K562 (cell line): ENCODE measurements around the gene CTCF. TPM values are rescaled to one million over a fixed set of nuclear protein-coding genes. Genes with fewer than 3 reads are reported as not detected.

Experiments
- BRD4 ChIP-seq: fragments of 200-600 bp; sonication (generic); IDR thresholded peaks from 2 replicates; pipeline ENCODE4 v1.6.1; 2017; ENCODE audit warnings: inconsistent platforms
- CC2D1A ChIP-seq: fragments of 450-650 bp; IDR thresholded peaks from 2 replicates; pipeline ENCODE4 v1.6.1; 2017; ENCODE audit warnings: mild to moderate bottlenecking
- CHD4 ChIP-seq: fragments of 200-600 bp; sonication (generic); IDR thresholded peaks from 3 replicates; pipeline ENCODE4 v1.6.1; 2012; ENCODE audit warnings: low read depth, mild to moderate bottlenecking, mixed read lengths, low read length, inconsistent platforms; ENCODE audit not compliant: insufficient read depth, insufficient replicate concordance, poor library complexity, severe bottlenecking
- ELK3 ChIP-seq: fragments of 450-650 bp; formaldehyde crosslinking; IDR thresholded peaks from 2 replicates; pipeline ENCODE4 v1.4.0; 2020; ENCODE audit warnings: mild to moderate bottlenecking
- EP400 ChIP-seq: fragments of 450-650 bp; IDR thresholded peaks from 2 replicates; pipeline ENCODE4 v1.6.1; 2017; ENCODE audit warnings: antibody characterized with exemption, mild to moderate bottlenecking, moderate library complexity
- FUS ChIP-seq: fragments of 200-400 bp; formaldehyde crosslinking; optimal IDR thresholded peaks from 2 replicates; pipeline ENCODE3; 2017; ENCODE audit warnings: low read depth, low read length
- MBD2 ChIP-seq: sonication (generic); IDR thresholded peaks from 2 replicates; pipeline ENCODE4 v1.6.1; 2016; ENCODE audit warnings: low read depth, borderline replicate concordance
- MTA2 ChIP-seq: fragments of 450-650 bp; IDR thresholded peaks from 2 replicates; pipeline ENCODE4 v1.6.1; 2016; ENCODE audit warnings: low read depth
- PRMT5 ChIP-seq: sonication (generic); formaldehyde crosslinking; IDR thresholded peaks from 2 replicates; pipeline ENCODE4 v1.5.0; 2020; ENCODE audit warnings: missing genetic modification reagents
- PURB ChIP-seq: sonication (generic); formaldehyde crosslinking; IDR thresholded peaks from 2 replicates; pipeline ENCODE4 v1.9.0; 2021; ENCODE audit warnings: low read depth, mild to moderate bottlenecking, missing genetic modification reagents
- RBM14 ChIP-seq: fragments of 200-400 bp; formaldehyde crosslinking; IDR thresholded peaks from 2 replicates; pipeline ENCODE4 v1.6.1; 2018; ENCODE audit warnings: low read depth, mild to moderate bottlenecking, low read length, moderate library complexity, borderline replicate concordance; ENCODE audit not compliant: insufficient read depth
- TCF15 ChIP-seq: fragments of 250-450 bp; sonication (Bioruptor Pico); IDR thresholded peaks from 2 replicates; pipeline ENCODE4 v1.8.0; 2022; ENCODE audit warnings: moderate library complexity, mild to moderate bottlenecking, inconsistent platforms
- ZNF398 ChIP-seq: fragments of 250-450 bp; sonication (Bioruptor Pico); IDR thresholded peaks from 2 replicates; pipeline ENCODE4 v1.8.0; 2021; ENCODE audit warnings: moderate library complexity, mild to moderate bottlenecking, inconsistent platforms
- ZNF407 ChIP-seq: fragments of 450-650 bp; IDR thresholded peaks from 2 replicates; pipeline ENCODE4 v1.6.1; 2016; ENCODE audit warnings: low read depth
- ZNF445 ChIP-seq: fragments of 250-450 bp; sonication (Bioruptor Pico); IDR thresholded peaks from 2 replicates; pipeline ENCODE4 v1.4.0; 2020; ENCODE audit warnings: low read depth, mild to moderate bottlenecking, moderate library complexity
- ZNF589 ChIP-seq: fragments of 200-800 bp; sonication (Bioruptor generic); IDR thresholded peaks from 2 replicates; pipeline ENCODE4 v1.6.1; 2016; ENCODE audit warnings: low read depth, missing genetic modification characterization, missing compliant biosample characterization
- ZNF717 ChIP-seq: fragments of 250-450 bp; sonication (Bioruptor Pico); IDR thresholded peaks from 2 replicates; pipeline ENCODE4 v1.5.0; 2021
- polyA plus RNA-seq, 8 experiments: library from polyadenylated mRNA; depleted of rRNA in 4 of 8; stranded (reverse) in 5 of 8; unstranded in 3 of 8; fragments of >200 nt; fragmentation: Nextera tagmentation in 2 of 8; fragmentation: Illumina TruSeq in 1 of 8; extraction: Ambion mirVana in 2 of 8; extraction: Trizol in 1 of 8; gene quantifications; 2 replicates each; pipeline versions ENCODE4 v1.2.1 to v1.2.3, GENCODE V29; 2011 to 2014; ENCODE audit warnings: inconsistent platforms in 1 of 8, missing spikeins in 1 of 8
- total RNA-seq, 7 experiments: library from RNA; depleted of rRNA in 6 of 7; stranded (reverse); fragments of >200 nt in 6 of 7; fragmentation: Illumina TruSeq in 2 of 7; extraction: Trizol in 2 of 7; gene quantifications; 2 replicates each; pipeline versions ENCODE4 v1.2.1 to v1.2.3, GENCODE V29; 2011 to 2021; ENCODE audit warnings: low replicate concordance in 1 of 7

The CTCF gene
- total and polyA plus RNA-seq, 9 of the 15 experiments (the other 6 are each of a cell fraction or from before 2014, with no cell fraction given) = 7.8 to 49.2 (median 33.9) TPM

GRCh38 chr16:67561824-67562525, 351 bp upstream of the CTCF start (continued):
- TF ChIP-seq ZNF407 = no peak
- no peak for TF ChIP-seq RBM14
- TF ChIP-seq ZNF589 (CRISPR knock-in tag) = no peak
- no peak for TF ChIP-seq TCF15 (CRISPR knock-in tag)
- no peak for TF ChIP-seq FUS
- TF ChIP-seq ZNF717 (CRISPR knock-in tag) = no peak
- TF ChIP-seq ZNF445 (CRISPR knock-in tag) = no peak
- TF ChIP-seq ZNF398 (CRISPR knock-in tag) = no peak
- TF ChIP-seq CHD4 = no peak
- peak; percentile 14; the same call in 1 of the 2 replicates for TF ChIP-seq EP400
- TF ChIP-seq ELK3 (CRISPR knock-in tag) = no peak
- TF ChIP-seq BRD4 = no peak
- TF ChIP-seq MBD2 = 0 out of 2 replicates have a peak, but pooled peaks have one; percentile 46
- no peak for TF ChIP-seq PURB (CRISPR knock-in tag)
- no peak for TF ChIP-seq PRMT5 (CRISPR knock-in tag)
- TF ChIP-seq MTA2 = no peak
- TF ChIP-seq CC2D1A = no peak
